Measurements from ENCODE around the gene MROH7. TPM values are rescaled to one million over a fixed set of nuclear protein-coding genes. Genes with fewer than 3 reads are reported as not detected.

The MROH7 gene
- polyA plus RNA-seq, 3 donors, result 1.1 TPM; not detected in 2

GRCh38 chr1:54610048-54610447 is 31.5 kb upstream of the MROH7 start:
- H3K4me3 ChIP-seq (replicated peaks in 1 of 3; ENCODE audit: low read depth in 2 of 3, low read length in 3 of 3), result no peak overlapping the region
- Mint-ChIP-seq H3K36me3 (peaks cover 0 to 19% of the 10 kb centered on the region in 2 donors), H3K27me3 (ENCODE audit: low read depth in 3 of 3) (no peaks in the 10 kb centered on the region), H3K4me1 (no peaks in the 10 kb centered on the region), H3K4me3 (no peak overlapping the region), H3K9me3 (peaks cover 0 to 2% (median 0%) of the 10 kb centered on the region in 7 donors), H3K27ac (no peak overlapping the region)
- H4K20me1 ChIP-seq (ENCODE audit: insufficient read depth, low read length), result no peaks in the 10 kb centered on the region
- no peak overlapping the region for H3K27ac ChIP-seq (ENCODE audit: low read depth in 1 of 2, low read length in 2 of 2)
- H3K4me1 ChIP-seq (ENCODE audit: control insufficient read depth in 1 of 2, insufficient read depth in 2 of 2, low read length in 2 of 2), result no peaks in the 10 kb centered on the region
- intact Hi-C loops (cut with micrococcal nuclease), result no loop called here
- H3K79me2 ChIP-seq (ENCODE audit: insufficient read depth, low read length), result no peaks in the 10 kb centered on the region
- H3K9me3 ChIP-seq (replicated peaks in 1 of 2; ENCODE audit: control insufficient read depth in 1 of 2, insufficient read depth in 1 of 2, low read length in 2 of 2), result no peaks in the 10 kb centered on the region
- H3K27me3 ChIP-seq (ENCODE audit: control insufficient read depth in 2 of 2, insufficient read depth in 2 of 2, low read length in 2 of 2), result no peaks in the 10 kb centered on the region
- WGBS (ENCODE audit: insufficient coverage), result 100% methylated on average over 3 of the region's 6 CpGs
- TF ChIP-seq CTCF (IDR thresholded peaks at IDR 0.05), result no peak
- no peak overlapping the region for H2AFZ ChIP-seq (ENCODE audit: insufficient read depth, low read depth, low read length, poor library complexity, severe bottlenecking)
- no peak overlapping the region for H3K9ac ChIP-seq (ENCODE audit: insufficient read depth, low read length, poor library complexity, severe bottlenecking)
- no peak for DNase-seq
- peaks cover 0 to 2% of the 10 kb centered on the region in 2 donors for H3K36me3 ChIP-seq (replicated peaks in 1 of 2; ENCODE audit: control insufficient read depth in 1 of 2, insufficient read depth in 2 of 2, low read length in 2 of 2)
- H3K4me2 ChIP-seq (replicated peaks; ENCODE audit: extremely low read depth, low read length, poor library complexity, severe bottlenecking), result no peak overlapping the region

DNA sequence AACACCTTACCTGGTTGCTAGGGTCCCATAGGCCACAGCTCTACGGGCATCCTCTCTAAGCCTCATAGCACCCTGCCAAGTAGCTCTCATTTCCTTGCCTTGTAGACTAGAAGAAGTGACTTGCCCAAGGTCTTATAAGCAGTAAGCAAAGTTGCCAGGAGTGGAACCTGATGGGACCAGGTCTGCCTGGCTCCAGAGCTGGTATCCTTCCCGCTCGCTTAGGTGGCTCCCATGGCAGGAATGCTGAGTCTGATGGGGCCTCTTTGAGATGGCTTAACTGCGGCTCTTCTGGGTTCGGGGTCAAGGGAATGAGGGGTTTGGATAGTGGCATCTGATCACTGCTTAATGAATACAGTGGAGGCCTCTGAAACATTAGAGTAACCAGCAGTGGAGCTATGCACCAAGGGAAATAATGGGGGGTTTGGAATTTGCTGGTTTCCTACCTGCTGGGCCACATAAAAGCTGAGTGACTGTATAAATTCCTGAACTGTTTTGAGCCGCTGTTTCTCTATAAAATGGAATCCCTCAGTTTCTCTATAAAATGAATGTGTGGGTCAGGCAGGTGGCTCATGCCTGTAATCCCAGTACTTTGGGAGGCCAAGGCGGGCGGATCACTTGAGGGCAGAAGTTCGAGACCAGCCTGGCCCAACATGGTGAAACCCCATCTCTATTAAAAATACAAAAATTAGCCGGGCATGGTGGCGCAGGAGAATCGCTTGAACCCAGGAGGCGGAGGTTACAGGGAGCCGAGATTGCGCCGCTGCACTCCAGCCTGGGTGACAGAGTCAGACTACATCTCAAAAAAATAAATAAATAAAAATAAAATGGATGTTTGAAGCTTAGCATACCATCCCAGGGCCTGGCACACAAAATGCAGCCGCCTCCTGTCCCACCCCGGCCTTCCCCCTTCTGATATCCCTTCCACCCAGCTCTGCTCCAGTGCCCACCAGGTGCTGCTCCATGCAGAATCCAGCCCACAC is 30.7 kb upstream of the MROH7 start:
- Histone ChIP-seq H3K4me2 (replicated peaks; ENCODE audit: extremely low read depth, low read length, poor library complexity, severe bottlenecking) (no peak overlapping the region), H3K27ac (ENCODE audit: low read depth in 1 of 2, low read length in 2 of 2) (no peak overlapping the region), H3K27me3 (ENCODE audit: control insufficient read depth in 2 of 2, insufficient read depth in 2 of 2, low read length in 2 of 2) (no peaks in the 10 kb centered on the region), H3K9me3 (replicated peaks in 1 of 2; ENCODE audit: control insufficient read depth in 1 of 2, insufficient read depth in 1 of 2, low read length in 2 of 2) (no peaks in the 10 kb centered on the region), H2AFZ (ENCODE audit: insufficient read depth, low read depth, low read length, poor library complexity, severe bottlenecking) (no peak overlapping the region), H3K9ac (ENCODE audit: insufficient read depth, low read length, poor library complexity, severe bottlenecking) (no peak overlapping the region), H3K4me1 (ENCODE audit: control insufficient read depth in 1 of 2, insufficient read depth in 2 of 2, low read length in 2 of 2) (no peaks in the 10 kb centered on the region), H3K36me3 (replicated peaks in 1 of 2; ENCODE audit: control insufficient read depth in 1 of 2, insufficient read depth in 2 of 2, low read length in 2 of 2) (peaks cover 0 to 2% of the 10 kb centered on the region in 2 donors), H3K79me2 (ENCODE audit: insufficient read depth, low read length) (no peaks in the 10 kb centered on the region), H4K20me1 (ENCODE audit: insufficient read depth, low read length) (no peaks in the 10 kb centered on the region), H3K4me3 (replicated peaks in 1 of 3; ENCODE audit: low read depth in 2 of 3, low read length in 3 of 3) (no peak overlapping the region)
- peaks cover 0 to 2% (median 0%) of the 10 kb centered on the region in 7 donors for H3K9me3 Mint-ChIP-seq
- peak overlapping the region in 1 of 7 donors; percentile 50 for H3K27ac Mint-ChIP-seq
- H3K36me3 Mint-ChIP-seq, result peaks cover 0 to 15% of the 10 kb centered on the region in 2 donors
- intact Hi-C loops (cut with micrococcal nuclease), result no loop called here
- WGBS (ENCODE audit: insufficient coverage), result 98% methylated on average over 6 of the region's 18 CpGs
- peaks cover 0 to 1% (median 0%) of the 10 kb centered on the region in 3 donors for H3K27me3 Mint-ChIP-seq (ENCODE audit: low read depth in 3 of 3)
- H3K4me1 Mint-ChIP-seq, result no peaks in the 10 kb centered on the region
- no peak for TF ChIP-seq CTCF (IDR thresholded peaks at IDR 0.05)
- no peak for DNase-seq
- H3K4me3 Mint-ChIP-seq, result no peak overlapping the region
